HepG2 (cell line): ENCODE results near the gene AP4M1. TPM values are rescaled to one million over a fixed set of nuclear protein-coding genes. Genes with fewer than 3 reads are reported as not detected.

Experiments used
- FOXM1 ChIP-seq: sonication (generic); formaldehyde crosslinking; IDR thresholded peaks from 2 replicates; pipeline ENCODE4 v1.5.0; 2020; ENCODE audit warnings: missing genetic modification reagents
- HNRNPLL ChIP-seq: fragments of 200-400 bp; formaldehyde crosslinking; IDR thresholded peaks from 2 replicates; pipeline ENCODE4 v1.6.1; 2017; ENCODE audit warnings: mild to moderate bottlenecking, low read depth, low read length; ENCODE audit not compliant: poor library complexity, severe bottlenecking
- KDM3A ChIP-seq: IDR thresholded peaks from 2 replicates; pipeline ENCODE4 v1.6.1; 2018; ENCODE audit warnings: low read depth, missing compliant biosample characterization
- KLF12 ChIP-seq: sonication (generic); formaldehyde crosslinking; IDR thresholded peaks from 2 replicates; pipeline ENCODE4 v1.4.0; 2020; ENCODE audit warnings: missing genetic modification reagents, borderline replicate concordance
- MAFF ChIP-seq: IDR thresholded peaks from 2 replicates; pipeline ENCODE4 v1.6.1; 2011; ENCODE audit warnings: low read depth, low read length, improper control_type of control experiment
- MED1 ChIP-seq: sonication (generic); formaldehyde crosslinking; IDR thresholded peaks from 2 replicates; pipeline ENCODE4 v1.4.0; 2020; ENCODE audit warnings: missing genetic modification reagents
- MXD4 ChIP-seq: IDR thresholded peaks from 2 replicates; pipeline ENCODE4 v1.6.1; 2016; ENCODE audit warnings: mild to moderate bottlenecking, missing biosample characterization, missing genetic modification reagents
- U2AF2 ChIP-seq: fragments of 200-400 bp; formaldehyde crosslinking; IDR thresholded peaks from 2 replicates; pipeline ENCODE4 v1.6.1; 2017; ENCODE audit warnings: low read depth, mild to moderate bottlenecking, low read length
- ZBTB8A ChIP-seq: sonication (generic); formaldehyde crosslinking; IDR thresholded peaks from 2 replicates; pipeline ENCODE4 v1.4.0; 2020; ENCODE audit warnings: mild to moderate bottlenecking, low read depth, missing genetic modification reagents, borderline replicate concordance
- ZNF441 ChIP-seq: sonication (generic); formaldehyde crosslinking; IDR thresholded peaks from 2 replicates; pipeline ENCODE4 v1.7.0; 2021; ENCODE audit warnings: missing genetic modification reagents, borderline replicate concordance
- ZNF841 ChIP-seq: sonication (generic); formaldehyde crosslinking; IDR thresholded peaks from 2 replicates; pipeline ENCODE4 v1.8.1; 2023; ENCODE audit warnings: missing genetic modification reagents, borderline replicate concordance
- ZNF878 ChIP-seq: sonication (generic); formaldehyde crosslinking; IDR thresholded peaks from 2 replicates; pipeline ENCODE4 v1.8.1; 2023; ENCODE audit warnings: mild to moderate bottlenecking, missing genetic modification reagents, moderate library complexity
- polyA plus RNA-seq, 8 experiments: library from polyadenylated mRNA; depleted of rRNA in 3 of 8; stranded (reverse) in 7 of 8; unstranded in 1 of 8; fragments of >200 nt; fragmentation: Illumina TruSeq in 4 of 8; extraction: Trizol in 4 of 8; gene quantifications; 2 replicates each; pipeline versions ENCODE4 v1.2.1 to v1.2.3, GENCODE V29; 2011 to 2016; ENCODE audit warnings: low read depth in 4 of 8, missing spikeins in 1 of 8, mixed read lengths in 1 of 8; ENCODE audit not compliant: insufficient read depth in 1 of 8
- total RNA-seq, 5 experiments: library from RNA; depleted of rRNA; stranded (reverse); fragments of >200 nt; fragmentation: Illumina TruSeq; extraction: Trizol; gene quantifications; 2 replicates each; pipeline ENCODE4 v1.2.3, GENCODE V29; 2016; ENCODE audit warnings: low read depth in 1 of 5
- TF ChIP-seq, protein P1 (sequence below): IDR thresholded peaks from 2 replicates; pipeline ENCODE4 v1.6.1; 2012; ENCODE audit warnings: low read length, improper control_type of control experiment
- TF ChIP-seq, protein P2 (sequence below): sonication (generic); formaldehyde crosslinking; IDR thresholded peaks from 2 replicates; pipeline ENCODE4 v1.4.0; 2020; ENCODE audit warnings: low read depth, mild to moderate bottlenecking, missing genetic modification reagents
- TF ChIP-seq, protein P3 (sequence below): IDR thresholded peaks from 2 replicates; pipeline ENCODE4 v1.6.1; 2016
- TF ChIP-seq, protein P4 (sequence below): IDR thresholded peaks from 2 replicates; pipeline ENCODE4 v1.6.1; 2016; ENCODE audit warnings: mild to moderate bottlenecking, missing biosample characterization, missing genetic modification reagents
- TF ChIP-seq, protein P5 (sequence below): IDR thresholded peaks from 2 replicates; pipeline ENCODE4 v1.6.1; 2016; ENCODE audit warnings: low read depth
- TF ChIP-seq, protein P6 (sequence below): sonication (generic); formaldehyde crosslinking; IDR thresholded peaks from 2 replicates; pipeline ENCODE4 v1.8.0; 2022; ENCODE audit warnings: mild to moderate bottlenecking, missing genetic modification reagents, moderate library complexity
- TF ChIP-seq, protein P7 (sequence below): sonication (generic); formaldehyde crosslinking; IDR thresholded peaks from 2 replicates; pipeline ENCODE4 v1.4.0; 2020; ENCODE audit warnings: missing genetic modification reagents

AP4M1 gene
- total and polyA plus RNA-seq, 2 of the 13 experiments (the other 11 are each of a cell fraction or from before 2014, with no cell fraction given), result 6.3 to 9.7 TPM

DNA sequence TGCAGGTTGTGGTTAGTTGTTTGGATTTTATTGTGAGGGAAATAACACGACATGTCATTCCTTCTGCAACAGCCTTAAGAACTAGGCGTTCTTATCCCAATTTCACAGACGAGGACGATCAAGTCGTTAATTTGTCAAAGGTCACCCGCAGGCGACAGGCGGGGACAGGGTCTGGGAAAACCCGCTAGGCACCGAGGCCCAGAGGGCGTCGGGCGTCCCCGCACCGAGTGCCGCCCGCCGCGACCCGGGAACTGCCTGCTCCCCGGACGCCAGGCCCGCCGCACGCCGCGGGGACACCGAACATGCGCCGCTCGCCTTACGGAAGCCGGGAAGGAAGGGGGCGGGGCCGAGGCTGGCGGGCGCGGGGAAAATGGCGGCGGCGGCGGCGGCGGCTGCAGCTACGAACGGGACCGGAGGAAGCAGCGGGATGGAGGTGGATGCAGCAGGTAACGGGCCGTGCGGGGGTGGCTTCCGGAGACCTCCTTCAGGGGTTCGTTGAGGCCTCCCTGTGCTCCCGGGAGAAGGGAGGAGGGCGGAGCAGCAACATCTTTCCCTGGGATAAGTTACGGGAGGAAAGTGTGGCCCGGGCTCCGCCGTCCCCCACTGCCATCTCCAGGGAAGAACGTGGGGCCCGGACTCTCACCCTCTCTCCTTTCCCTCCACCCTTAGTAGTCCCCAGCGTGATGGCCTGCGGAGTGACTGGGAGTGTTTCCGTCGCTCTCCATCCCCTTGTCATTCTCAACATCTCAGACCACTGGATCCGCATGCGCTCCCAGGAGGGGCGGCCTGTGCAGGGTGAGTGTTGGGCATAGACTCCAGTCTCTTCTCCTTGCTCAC is 12.6 kb upstream of the AP4M1 start, which contains the start of gene COPS6 (continued):
- TF ChIP-seq, protein P1, sequence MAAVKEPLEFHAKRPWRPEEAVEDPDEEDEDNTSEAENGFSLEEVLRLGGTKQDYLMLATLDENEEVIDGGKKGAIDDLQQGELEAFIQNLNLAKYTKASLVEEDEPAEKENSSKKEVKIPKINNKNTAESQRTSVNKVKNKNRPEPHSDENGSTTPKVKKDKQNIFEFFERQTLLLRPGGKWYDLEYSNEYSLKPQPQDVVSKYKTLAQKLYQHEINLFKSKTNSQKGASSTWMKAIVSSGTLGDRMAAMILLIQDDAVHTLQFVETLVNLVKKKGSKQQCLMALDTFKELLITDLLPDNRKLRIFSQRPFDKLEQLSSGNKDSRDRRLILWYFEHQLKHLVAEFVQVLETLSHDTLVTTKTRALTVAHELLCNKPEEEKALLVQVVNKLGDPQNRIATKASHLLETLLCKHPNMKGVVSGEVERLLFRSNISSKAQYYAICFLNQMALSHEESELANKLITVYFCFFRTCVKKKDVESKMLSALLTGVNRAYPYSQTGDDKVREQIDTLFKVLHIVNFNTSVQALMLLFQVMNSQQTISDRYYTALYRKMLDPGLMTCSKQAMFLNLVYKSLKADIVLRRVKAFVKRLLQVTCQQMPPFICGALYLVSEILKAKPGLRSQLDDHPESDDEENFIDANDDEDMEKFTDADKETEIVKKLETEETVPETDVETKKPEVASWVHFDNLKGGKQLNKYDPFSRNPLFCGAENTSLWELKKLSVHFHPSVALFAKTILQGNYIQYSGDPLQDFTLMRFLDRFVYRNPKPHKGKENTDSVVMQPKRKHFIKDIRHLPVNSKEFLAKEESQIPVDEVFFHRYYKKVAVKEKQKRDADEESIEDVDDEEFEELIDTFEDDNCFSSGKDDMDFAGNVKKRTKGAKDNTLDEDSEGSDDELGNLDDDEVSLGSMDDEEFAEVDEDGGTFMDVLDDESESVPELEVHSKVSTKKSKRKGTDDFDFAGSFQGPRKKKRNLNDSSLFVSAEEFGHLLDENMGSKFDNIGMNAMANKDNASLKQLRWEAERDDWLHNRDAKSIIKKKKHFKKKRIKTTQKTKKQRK, result no peak
- TF ChIP-seq, protein P2, sequence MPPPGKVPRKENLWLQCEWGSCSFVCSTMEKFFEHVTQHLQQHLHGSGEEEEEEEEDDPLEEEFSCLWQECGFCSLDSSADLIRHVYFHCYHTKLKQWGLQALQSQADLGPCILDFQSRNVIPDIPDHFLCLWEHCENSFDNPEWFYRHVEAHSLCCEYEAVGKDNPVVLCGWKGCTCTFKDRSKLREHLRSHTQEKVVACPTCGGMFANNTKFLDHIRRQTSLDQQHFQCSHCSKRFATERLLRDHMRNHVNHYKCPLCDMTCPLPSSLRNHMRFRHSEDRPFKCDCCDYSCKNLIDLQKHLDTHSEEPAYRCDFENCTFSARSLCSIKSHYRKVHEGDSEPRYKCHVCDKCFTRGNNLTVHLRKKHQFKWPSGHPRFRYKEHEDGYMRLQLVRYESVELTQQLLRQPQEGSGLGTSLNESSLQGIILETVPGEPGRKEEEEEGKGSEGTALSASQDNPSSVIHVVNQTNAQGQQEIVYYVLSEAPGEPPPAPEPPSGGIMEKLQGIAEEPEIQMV (CRISPR knock-in tag), result peak; percentile 94
- TF ChIP-seq, protein P3, sequence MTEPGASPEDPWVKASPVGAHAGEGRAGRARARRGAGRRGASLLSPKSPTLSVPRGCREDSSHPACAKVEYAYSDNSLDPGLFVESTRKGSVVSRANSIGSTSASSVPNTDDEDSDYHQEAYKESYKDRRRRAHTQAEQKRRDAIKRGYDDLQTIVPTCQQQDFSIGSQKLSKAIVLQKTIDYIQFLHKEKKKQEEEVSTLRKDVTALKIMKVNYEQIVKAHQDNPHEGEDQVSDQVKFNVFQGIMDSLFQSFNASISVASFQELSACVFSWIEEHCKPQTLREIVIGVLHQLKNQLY (CRISPR knock-in tag), result 0 out of 2 replicates have a peak, but pooled peaks have one; percentile 20
- TF ChIP-seq, protein P4, sequence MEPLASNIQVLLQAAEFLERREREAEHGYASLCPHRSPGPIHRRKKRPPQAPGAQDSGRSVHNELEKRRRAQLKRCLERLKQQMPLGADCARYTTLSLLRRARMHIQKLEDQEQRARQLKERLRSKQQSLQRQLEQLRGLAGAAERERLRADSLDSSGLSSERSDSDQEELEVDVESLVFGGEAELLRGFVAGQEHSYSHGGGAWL (CRISPR knock-in tag), result peak; percentile 88; the same call in 1 of the 2 replicates
- TF ChIP-seq FOXM1, result no peak
- peak; percentile 95 for TF ChIP-seq ZNF878 (CRISPR knock-in tag)
- peak; percentile 90 for TF ChIP-seq ZNF441 (CRISPR knock-in tag)
- TF ChIP-seq U2AF2, result no peak
- TF ChIP-seq, protein P5, sequence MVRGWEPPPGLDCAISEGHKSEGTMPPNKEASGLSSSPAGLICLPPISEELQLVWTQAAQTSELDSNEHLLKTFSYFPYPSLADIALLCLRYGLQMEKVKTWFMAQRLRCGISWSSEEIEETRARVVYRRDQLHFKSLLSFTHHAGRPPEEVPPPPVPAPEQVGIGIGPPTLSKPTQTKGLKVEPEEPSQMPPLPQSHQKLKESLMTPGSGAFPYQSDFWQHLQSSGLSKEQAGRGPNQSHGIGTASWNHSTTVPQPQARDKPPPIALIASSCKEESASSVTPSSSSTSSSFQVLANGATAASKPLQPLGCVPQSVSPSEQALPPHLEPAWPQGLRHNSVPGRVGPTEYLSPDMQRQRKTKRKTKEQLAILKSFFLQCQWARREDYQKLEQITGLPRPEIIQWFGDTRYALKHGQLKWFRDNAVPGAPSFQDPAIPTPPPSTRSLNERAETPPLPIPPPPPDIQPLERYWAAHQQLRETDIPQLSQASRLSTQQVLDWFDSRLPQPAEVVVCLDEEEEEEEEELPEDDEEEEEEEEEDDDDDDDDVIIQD (CRISPR knock-in tag), result no peak
- TF ChIP-seq HNRNPLL, result peak; percentile 66
- TF ChIP-seq, protein P6, sequence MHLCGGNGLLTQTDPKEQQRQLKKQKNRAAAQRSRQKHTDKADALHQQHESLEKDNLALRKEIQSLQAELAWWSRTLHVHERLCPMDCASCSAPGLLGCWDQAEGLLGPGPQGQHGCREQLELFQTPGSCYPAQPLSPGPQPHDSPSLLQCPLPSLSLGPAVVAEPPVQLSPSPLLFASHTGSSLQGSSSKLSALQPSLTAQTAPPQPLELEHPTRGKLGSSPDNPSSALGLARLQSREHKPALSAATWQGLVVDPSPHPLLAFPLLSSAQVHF, result peak; percentile 97
- peak; percentile 53; the same call in 1 of the 2 replicates for TF ChIP-seq ZBTB8A (CRISPR knock-in tag)
- TF ChIP-seq KDM3A (CRISPR knock-in tag), result 0 out of 2 replicates have a peak, but pooled peaks have one; percentile 61
- no peak for TF ChIP-seq KLF12 (CRISPR knock-in tag)
- TF ChIP-seq, protein P7, sequence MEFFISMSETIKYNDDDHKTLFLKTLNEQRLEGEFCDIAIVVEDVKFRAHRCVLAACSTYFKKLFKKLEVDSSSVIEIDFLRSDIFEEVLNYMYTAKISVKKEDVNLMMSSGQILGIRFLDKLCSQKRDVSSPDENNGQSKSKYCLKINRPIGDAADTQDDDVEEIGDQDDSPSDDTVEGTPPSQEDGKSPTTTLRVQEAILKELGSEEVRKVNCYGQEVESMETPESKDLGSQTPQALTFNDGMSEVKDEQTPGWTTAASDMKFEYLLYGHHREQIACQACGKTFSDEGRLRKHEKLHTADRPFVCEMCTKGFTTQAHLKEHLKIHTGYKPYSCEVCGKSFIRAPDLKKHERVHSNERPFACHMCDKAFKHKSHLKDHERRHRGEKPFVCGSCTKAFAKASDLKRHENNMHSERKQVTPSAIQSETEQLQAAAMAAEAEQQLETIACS (CRISPR knock-in tag), result peak; percentile 47; the same call in 1 of the 2 replicates
- peak; percentile 92 for TF ChIP-seq ZNF841 (CRISPR knock-in tag)
- TF ChIP-seq MED1, result peak; percentile 84
- peak; percentile 97 for TF ChIP-seq MXD4 (CRISPR knock-in tag)
- TF ChIP-seq MAFF, result no peak
